HEK293 (cell line): ENCODE measurements around the gene ADORA2A.
A peak's percentile ranks its signal among the peaks of the same experiment; 100 is the strongest.

Experiments
- MYNN ChIP-seq: fragments of 450-650 bp; formaldehyde crosslinking; IDR thresholded peaks from 2 replicates; pipeline ENCODE4 v1.5.1; 2016; ENCODE audit warnings: missing biosample characterization, missing genetic modification characterization, borderline replicate concordance
- PRDM2 ChIP-seq: fragments of 450-650 bp; formaldehyde crosslinking; IDR thresholded peaks from 2 replicates; pipeline ENCODE4 v1.5.1; 2016; ENCODE audit warnings: missing biosample characterization, missing genetic modification characterization, borderline replicate concordance
- PRDM4 ChIP-seq: fragments of 450-650 bp; formaldehyde crosslinking; IDR thresholded peaks from 2 replicates; pipeline ENCODE4 v1.5.1; 2017; ENCODE audit warnings: missing biosample characterization, missing genetic modification characterization
- RBAK ChIP-seq: fragments of 450-650 bp; formaldehyde crosslinking; IDR thresholded peaks from 2 replicates; pipeline ENCODE4 v1.5.1; 2016; ENCODE audit warnings: missing biosample characterization, missing genetic modification characterization
- SCRT1 ChIP-seq: fragments of 450-650 bp; formaldehyde crosslinking; IDR thresholded peaks from 2 replicates; pipeline ENCODE4 v1.5.1; 2016; ENCODE audit warnings: missing biosample characterization, missing genetic modification characterization, borderline replicate concordance
- SCRT2 ChIP-seq: fragments of 450-650 bp; formaldehyde crosslinking; IDR thresholded peaks from 2 replicates; pipeline ENCODE4 v1.5.1; 2016; ENCODE audit warnings: missing biosample characterization, missing genetic modification characterization
- SP2 ChIP-seq: fragments of 450-650 bp; formaldehyde crosslinking; IDR thresholded peaks from 2 replicates; pipeline ENCODE4 v1.5.1; 2016; ENCODE audit warnings: missing biosample characterization, missing genetic modification characterization
- TCF7L2 ChIP-seq: IDR thresholded peaks from 2 replicates; pipeline ENCODE4 v1.6.1; 2011; ENCODE audit warnings: low read depth, mild to moderate bottlenecking, inconsistent platforms, low read length, moderate library complexity, borderline replicate concordance
- YY2 ChIP-seq: fragments of 450-650 bp; formaldehyde crosslinking; IDR thresholded peaks from 2 replicates; pipeline ENCODE4 v1.5.1; 2016; ENCODE audit warnings: missing biosample characterization, missing genetic modification characterization
- ZBTB1 ChIP-seq: fragments of 450-650 bp; formaldehyde crosslinking; IDR thresholded peaks from 2 replicates; pipeline ENCODE4 v1.5.1; 2016; ENCODE audit warnings: missing biosample characterization, missing genetic modification characterization
- ZNF133 ChIP-seq: fragments of 450-650 bp; formaldehyde crosslinking; IDR thresholded peaks from 2 replicates; pipeline ENCODE4 v1.5.1; 2016; ENCODE audit warnings: missing biosample characterization, missing genetic modification characterization
- ZNF354C ChIP-seq: fragments of 450-650 bp; formaldehyde crosslinking; IDR thresholded peaks from 2 replicates; pipeline ENCODE4 v1.5.1; 2016; ENCODE audit warnings: missing biosample characterization, missing genetic modification characterization, low read depth, borderline replicate concordance
- ZNF366 ChIP-seq: fragments of 450-650 bp; formaldehyde crosslinking; conservative IDR thresholded peaks from 2 replicates; pipeline ENCODE4 v1.5.1; 2016; ENCODE audit warnings: missing biosample characterization, missing genetic modification characterization
- ZNF623 ChIP-seq: fragments of 450-650 bp; formaldehyde crosslinking; IDR thresholded peaks from 2 replicates; pipeline ENCODE4 v1.5.1; 2016; ENCODE audit warnings: missing biosample characterization, missing genetic modification characterization
- ZNF626 ChIP-seq: fragments of 450-650 bp; sonication (Bioruptor Pico); formaldehyde crosslinking; IDR thresholded peaks from 2 replicates; pipeline ENCODE4 v1.5.1; 2018; ENCODE audit warnings: missing biosample characterization, missing genetic modification characterization, inconsistent platforms
- ZNF654 ChIP-seq: fragments of 450-650 bp; formaldehyde crosslinking; IDR thresholded peaks from 2 replicates; pipeline ENCODE4 v1.5.1; 2016; ENCODE audit warnings: low read depth, missing biosample characterization, missing genetic modification characterization
- ZNF692 ChIP-seq: fragments of 450-650 bp; formaldehyde crosslinking; IDR thresholded peaks from 2 replicates; pipeline ENCODE4 v1.5.1; 2016; ENCODE audit warnings: missing biosample characterization, missing genetic modification characterization
- ZNF777 ChIP-seq: fragments of 450-650 bp; formaldehyde crosslinking; IDR thresholded peaks from 2 replicates; pipeline ENCODE4 v1.5.1; 2017; ENCODE audit warnings: missing biosample characterization, missing genetic modification characterization, borderline replicate concordance
- ZNF830 ChIP-seq: fragments of 450-650 bp; IDR thresholded peaks from 2 replicates; pipeline ENCODE4 v1.5.0; 2018; ENCODE audit warnings: missing biosample characterization, missing genetic modification characterization, low read depth, mild to moderate bottlenecking, moderate library complexity
- ZNF837 ChIP-seq: fragments of 450-650 bp; formaldehyde crosslinking; IDR thresholded peaks from 2 replicates; pipeline ENCODE4 v1.5.1; 2016; ENCODE audit warnings: missing biosample characterization, missing genetic modification characterization
- ZSCAN30 ChIP-seq: fragments of 450-650 bp; IDR thresholded peaks from 2 replicates; pipeline ENCODE4 v1.5.1; 2018; ENCODE audit warnings: missing biosample characterization, mild to moderate bottlenecking, missing genetic modification characterization, moderate library complexity
- ZSCAN4 ChIP-seq: fragments of 450-650 bp; formaldehyde crosslinking; IDR thresholded peaks from 2 replicates; pipeline ENCODE4 v1.5.1; 2017; ENCODE audit warnings: missing biosample characterization, missing genetic modification characterization
- TF ChIP-seq, protein P1 (sequence below): fragments of 450-650 bp; formaldehyde crosslinking; IDR thresholded peaks from 2 replicates; pipeline ENCODE4 v1.5.0; 2017; ENCODE audit warnings: missing biosample characterization, missing genetic modification characterization, borderline replicate concordance
- TF ChIP-seq, protein P2 (sequence below): fragments of 450-650 bp; formaldehyde crosslinking; IDR thresholded peaks from 2 replicates; pipeline ENCODE4 v1.5.1; 2016; ENCODE audit warnings: missing biosample characterization, missing genetic modification characterization

Gene ADORA2A

DNA sequence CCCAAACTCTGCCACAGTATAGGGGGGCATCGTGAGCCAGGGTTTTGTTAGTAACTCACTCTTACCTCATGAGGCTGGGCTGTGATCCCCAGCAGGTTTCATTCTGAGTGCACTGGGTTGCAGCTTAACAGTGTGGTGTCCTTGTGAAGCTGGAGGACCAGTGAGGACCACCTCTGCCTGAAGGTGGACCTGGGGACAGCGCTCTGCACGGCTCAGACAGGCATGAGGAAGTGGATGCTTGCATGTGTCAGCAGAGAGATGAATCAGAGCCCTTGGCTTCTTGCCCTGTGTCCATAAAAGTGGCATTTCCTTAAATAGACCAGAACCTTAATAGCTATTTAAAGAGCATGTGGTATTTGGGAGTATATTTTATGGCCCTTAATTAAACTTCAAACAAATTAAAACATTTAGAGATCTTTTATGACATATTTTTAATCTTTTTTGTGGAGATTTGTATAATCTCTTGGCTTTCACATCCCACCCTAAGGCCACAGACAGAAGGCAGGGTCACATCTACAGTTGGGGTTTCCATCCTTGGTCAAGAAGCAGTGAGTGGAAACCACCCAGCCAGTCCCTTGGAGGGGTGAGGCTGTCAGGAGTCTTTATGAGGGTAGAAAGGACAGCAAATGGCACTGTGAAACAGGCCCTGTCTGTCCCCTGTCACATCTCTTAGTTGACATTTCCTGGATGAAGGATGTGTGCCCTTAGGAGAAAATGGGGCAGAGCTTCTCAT, 24.8 kb upstream of the ADORA2A start (continued):
- TF ChIP-seq ZSCAN4 (tag by site-specific recombination), result no peak
- TF ChIP-seq ZNF830, result no peak
- TF ChIP-seq MYNN (tag by site-specific recombination), result no peak
- peak; percentile 77 for TF ChIP-seq PRDM4 (tag by site-specific recombination)
- no peak for TF ChIP-seq ZNF777 (tag by site-specific recombination)
- no peak for TF ChIP-seq YY2 (tag by site-specific recombination)
- TF ChIP-seq ZNF837 (tag by site-specific recombination), result no peak
- TF ChIP-seq, protein P1, sequence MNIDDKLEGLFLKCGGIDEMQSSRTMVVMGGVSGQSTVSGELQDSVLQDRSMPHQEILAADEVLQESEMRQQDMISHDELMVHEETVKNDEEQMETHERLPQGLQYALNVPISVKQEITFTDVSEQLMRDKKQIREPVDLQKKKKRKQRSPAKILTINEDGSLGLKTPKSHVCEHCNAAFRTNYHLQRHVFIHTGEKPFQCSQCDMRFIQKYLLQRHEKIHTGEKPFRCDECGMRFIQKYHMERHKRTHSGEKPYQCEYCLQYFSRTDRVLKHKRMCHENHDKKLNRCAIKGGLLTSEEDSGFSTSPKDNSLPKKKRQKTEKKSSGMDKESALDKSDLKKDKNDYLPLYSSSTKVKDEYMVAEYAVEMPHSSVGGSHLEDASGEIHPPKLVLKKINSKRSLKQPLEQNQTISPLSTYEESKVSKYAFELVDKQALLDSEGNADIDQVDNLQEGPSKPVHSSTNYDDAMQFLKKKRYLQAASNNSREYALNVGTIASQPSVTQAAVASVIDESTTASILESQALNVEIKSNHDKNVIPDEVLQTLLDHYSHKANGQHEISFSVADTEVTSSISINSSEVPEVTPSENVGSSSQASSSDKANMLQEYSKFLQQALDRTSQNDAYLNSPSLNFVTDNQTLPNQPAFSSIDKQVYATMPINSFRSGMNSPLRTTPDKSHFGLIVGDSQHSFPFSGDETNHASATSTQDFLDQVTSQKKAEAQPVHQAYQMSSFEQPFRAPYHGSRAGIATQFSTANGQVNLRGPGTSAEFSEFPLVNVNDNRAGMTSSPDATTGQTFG (tag by site-specific recombination), result no peak
- TF ChIP-seq ZNF654 (tag by site-specific recombination), result peak; percentile 7; the same call in 1 of the 2 replicates
- TF ChIP-seq, protein P2, sequence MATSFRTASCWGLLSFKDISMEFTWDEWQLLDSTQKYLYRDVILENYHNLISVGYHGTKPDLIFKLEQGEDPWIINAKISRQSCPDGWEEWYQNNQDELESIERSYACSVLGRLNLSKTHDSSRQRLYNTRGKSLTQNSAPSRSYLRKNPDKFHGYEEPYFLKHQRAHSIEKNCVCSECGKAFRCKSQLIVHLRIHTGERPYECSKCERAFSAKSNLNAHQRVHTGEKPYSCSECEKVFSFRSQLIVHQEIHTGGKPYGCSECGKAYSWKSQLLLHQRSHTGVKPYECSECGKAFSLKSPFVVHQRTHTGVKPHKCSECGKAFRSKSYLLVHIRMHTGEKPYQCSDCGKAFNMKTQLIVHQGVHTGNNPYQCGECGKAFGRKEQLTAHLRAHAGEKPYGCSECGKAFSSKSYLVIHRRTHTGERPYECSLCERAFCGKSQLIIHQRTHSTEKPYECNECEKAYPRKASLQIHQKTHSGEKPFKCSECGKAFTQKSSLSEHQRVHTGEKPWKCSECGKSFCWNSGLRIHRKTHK (tag by site-specific recombination), result no peak
- TF ChIP-seq ZBTB1 (tag by site-specific recombination), result 0 out of 2 replicates have a peak, but pooled peaks have one; percentile 52
- TF ChIP-seq SCRT2 (tag by site-specific recombination), result no peak
- TF ChIP-seq ZNF692 (tag by site-specific recombination), result peak; percentile 67
- TF ChIP-seq SCRT1, result no peak
- TF ChIP-seq PRDM2 (tag by site-specific recombination), result no peak
- no peak for TF ChIP-seq ZNF623 (tag by site-specific recombination)
- no peak for TF ChIP-seq ZNF626 (tag by site-specific recombination)
- no peak for TF ChIP-seq ZNF133
- no peak for TF ChIP-seq TCF7L2
- no peak for TF ChIP-seq ZSCAN30 (tag by site-specific recombination)
- TF ChIP-seq ZNF366, result peak; percentile 81; the same call in 1 of the 2 replicates
- no peak for TF ChIP-seq ZNF354C
- no peak for TF ChIP-seq RBAK (tag by site-specific recombination)
- TF ChIP-seq SP2, result no peak; the same call in 1 of the 2 replicates
